NCI-H2227 treated with DMSO at 0.1 percent for 48 hours (cell line): ENCODE measurements around the gene TUBA3D.
"Not testable (repeated sequence)": the region's sequence is repeated elsewhere in the genome, so short reads cannot be mapped to it uniquely, and the experiment has no call there.

Experiments
- DNase-seq: peaks from one replicate; lab custom pipeline; 2025; lab: John Stamatoyannopoulos, UW

TUBA3D gene

DNA sequence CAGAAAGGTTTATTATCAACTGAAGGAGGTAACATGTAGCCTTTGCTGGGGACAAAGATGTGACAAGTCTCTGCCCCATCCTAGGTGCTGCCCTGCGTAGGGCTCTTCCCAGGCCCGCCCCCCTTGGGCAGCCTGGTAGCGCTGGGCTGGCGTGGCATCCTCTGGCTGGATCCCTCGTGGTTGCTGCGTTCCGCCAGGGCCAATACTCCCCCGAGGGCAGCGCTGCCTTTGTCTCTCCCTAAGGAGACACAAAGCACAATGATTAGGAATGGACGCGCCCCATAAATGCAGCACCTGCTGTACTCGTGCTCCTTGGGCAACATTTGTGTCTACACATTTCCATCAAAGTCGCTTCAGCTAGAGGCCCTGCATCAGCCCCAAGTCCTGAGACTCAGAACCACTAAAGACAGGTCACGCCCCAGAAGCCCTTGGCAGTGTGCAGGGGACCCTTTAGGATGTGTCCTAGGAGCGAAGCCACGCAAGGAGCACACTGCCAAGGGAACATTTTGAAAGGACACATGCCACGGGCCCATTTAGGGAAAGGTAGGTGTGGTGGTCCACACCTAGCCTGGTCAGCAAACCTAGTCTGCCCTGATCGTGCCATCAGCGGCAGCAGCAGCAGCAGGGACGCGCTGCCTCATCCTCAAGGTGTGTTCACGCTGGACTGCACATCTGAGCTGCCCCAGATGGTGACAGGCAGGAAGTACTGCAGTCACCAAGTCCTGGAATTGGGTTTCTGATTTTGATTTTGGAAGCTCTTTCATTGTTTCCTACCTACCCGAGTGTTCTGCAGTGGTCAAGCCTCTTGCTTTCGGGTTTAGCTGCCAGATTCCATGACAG, 8.3 kb downstream of the TUBA3D start:
- not testable (repeated sequence) for DNase-seq

DNA sequence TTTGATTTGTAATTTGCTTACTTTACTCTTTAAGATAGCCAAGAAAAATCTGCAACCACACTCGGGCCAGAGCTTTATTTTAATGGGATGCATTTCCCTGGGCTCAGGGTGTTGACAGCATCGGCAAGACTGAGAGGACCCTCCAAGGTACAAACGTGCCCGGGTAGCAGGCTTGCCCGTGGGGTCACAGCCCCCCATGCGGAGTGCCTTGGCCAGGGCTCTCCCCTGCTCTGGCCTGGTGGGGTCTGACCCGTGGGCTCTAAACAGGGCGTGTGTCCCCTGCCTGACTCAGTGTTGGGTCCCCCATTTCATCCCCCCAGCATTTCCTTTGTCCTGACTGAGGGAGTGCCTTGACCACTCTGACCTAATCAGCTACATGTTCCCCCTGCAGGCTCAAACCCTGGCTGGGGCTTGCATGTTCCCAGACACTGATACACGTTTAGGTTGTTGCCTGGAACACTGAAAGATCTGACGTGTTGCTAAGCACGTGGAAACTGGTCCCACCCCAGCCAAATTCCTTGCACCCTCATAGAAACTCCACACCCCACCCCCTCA, 9.1 kb downstream of the TUBA3D start:
- not testable (repeated sequence) for DNase-seq

DNA sequence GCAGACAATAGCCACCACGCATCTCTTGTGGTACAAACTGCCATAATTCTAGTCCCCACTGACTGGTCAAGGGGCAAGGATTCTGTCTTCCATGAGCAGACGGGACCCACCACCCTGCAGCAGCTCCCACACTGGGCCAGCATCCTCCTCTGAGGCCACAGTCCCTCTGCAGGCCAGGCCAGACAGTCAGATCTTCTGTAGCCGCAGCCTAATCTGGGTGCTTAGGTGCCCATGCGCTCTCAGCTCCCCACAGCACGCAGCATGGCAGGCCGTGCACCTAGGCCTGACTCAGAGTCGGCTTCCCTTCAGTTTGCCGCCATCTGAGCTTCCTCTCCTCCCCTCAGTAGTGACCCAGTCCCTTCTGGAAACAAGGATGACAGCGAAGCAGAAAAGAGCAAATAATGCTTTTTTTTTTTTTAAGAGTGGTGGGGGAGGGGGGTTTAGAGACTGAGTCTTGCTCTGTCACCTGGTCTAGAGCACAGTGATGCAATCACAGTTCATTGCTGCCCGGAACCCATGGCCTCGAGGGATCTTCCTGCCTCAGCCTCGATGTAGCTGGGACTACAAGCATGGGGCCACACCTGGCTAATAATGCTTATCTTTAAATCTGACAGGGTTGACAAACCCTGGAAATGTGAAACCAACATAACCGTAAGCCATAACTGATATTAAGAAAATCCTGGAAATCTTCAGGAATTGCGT, 10.4 kb downstream of the TUBA3D start:
- DNase-seq, result not testable (repeated sequence)

DNA sequence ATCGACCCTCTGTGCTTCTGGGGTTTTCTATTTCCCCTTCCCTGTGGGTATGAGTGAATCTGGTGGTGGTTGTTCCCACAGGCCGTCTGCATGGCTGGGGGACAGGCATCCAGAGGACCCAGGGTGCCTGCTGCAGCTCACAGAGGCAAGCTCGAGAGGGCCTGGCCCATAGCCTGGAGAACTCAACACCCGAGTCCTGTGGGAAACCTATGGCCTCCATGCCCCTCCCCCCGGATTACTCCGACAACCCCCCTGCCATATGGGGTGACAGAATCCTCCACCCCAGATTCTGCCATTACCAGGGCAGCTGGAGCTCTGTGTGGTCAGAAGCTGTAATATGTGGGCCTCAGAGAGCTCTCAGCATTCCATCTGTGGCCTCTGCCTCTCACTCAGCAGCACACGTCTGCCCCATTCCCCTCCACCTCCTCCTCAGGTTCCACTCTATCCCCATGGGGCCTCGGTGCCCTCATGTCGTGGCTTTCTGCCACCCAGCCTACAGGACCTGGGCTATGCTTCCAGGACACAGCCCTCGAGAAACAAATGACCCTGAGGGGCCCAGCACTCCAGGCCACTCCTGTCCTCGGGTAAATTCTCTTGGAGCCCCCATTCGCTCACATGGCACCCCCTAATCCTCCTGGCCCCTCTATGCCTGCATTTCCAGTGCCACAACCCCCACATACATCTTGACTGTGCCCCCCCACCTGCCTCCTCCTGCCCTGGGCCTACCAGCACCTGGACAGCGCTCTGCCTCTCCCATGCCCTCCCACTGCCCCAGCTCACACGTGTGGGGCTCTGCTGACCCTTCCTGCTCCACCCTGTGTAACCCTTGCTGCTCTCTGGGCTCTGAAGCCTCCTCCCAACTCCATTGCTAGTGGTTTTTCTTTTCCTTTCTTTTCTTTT, 12.6 kb downstream of the TUBA3D start:
- no peak for DNase-seq

DNA sequence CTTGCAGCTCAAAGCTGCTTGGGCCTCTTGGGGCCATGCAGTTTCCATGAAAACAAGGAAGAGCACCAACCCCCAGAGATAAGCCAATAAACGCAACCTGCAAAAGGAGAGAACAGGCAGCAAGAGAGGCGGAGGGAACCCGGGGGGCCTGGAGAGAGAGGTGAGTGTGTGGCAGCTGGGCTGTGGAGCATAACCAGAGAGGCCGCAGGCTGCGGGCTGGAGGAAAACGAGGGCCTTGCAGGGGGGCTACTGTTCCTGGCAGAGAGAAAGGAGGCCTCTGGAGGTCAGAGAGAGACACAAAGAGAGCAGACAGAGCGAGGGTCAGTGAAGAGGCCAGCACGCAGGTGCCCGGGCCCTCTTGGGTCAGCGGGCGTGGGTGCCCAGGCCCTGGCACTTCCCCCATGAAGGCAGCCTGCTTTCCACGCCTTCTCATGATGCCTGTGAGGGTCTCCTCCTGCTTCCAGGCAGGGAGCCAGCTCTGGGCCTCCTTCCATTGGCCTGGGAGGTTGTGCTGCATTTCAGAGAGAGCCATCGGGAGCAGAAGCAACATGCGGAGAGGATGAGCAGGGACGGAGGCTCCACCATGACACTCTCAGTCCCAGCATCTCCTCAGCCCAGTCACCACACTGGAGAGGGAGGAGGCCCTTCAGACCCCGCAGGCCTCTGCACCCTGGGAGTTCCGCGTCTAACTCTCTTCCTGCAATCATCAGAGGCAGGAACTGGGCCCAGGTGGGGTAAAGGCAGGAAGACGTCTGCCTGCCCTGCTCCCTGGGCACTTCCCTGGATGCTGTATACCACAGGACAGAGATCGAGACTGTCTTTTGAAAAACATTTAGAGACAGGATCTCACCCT, 14.9 kb downstream of the TUBA3D start:
- DNase-seq, result peak; percentile 38

DNA sequence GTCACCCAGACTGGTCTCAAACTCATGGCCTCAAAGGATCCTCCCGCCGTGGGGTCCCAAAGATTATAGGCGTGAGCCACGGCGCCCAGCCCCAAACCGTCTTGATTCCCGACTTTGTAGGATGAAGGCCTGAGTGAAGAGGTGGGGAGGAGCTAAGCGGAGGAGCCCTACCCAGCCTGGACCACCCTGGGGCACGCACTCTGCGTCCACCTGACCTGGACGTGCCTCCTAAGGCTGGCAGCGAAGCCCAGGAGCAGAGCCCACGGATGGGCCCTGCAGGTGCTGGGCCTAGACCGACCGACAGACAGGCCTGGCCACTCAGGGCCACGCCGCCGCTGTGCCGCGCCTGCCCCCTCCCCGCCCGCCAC, 15.5 kb downstream of the TUBA3D start:
- DNase-seq, result not testable (repeated sequence)

DNA sequence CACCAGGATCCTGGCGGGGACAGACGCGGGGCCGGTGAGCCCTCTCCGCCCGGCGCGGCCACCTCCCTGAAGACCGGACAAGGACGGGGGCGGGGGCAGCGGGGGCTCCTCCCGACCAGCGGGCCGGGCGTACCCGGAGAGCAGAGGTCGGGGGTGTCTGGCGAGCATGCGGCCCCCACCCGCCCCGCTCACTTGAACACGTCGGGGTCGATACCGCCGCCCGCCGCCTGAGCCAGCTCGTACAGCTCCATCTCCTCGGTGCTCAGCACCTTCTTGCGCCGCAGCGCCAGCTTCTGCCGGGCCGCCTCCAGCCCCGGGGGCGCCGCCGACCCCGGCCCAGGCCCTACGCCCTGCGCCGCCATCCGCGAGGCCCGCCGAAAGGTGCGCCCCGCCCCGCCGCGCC, 16.1 kb downstream of the TUBA3D start, which contains the start of gene MZT2A:
MZT2A (minus strand) TSS at position 383 of the 403 bp plus-strand sequence; CDS start at position 362, 21 bp downstream.
- DNase-seq, result not testable (repeated sequence)

DNA sequence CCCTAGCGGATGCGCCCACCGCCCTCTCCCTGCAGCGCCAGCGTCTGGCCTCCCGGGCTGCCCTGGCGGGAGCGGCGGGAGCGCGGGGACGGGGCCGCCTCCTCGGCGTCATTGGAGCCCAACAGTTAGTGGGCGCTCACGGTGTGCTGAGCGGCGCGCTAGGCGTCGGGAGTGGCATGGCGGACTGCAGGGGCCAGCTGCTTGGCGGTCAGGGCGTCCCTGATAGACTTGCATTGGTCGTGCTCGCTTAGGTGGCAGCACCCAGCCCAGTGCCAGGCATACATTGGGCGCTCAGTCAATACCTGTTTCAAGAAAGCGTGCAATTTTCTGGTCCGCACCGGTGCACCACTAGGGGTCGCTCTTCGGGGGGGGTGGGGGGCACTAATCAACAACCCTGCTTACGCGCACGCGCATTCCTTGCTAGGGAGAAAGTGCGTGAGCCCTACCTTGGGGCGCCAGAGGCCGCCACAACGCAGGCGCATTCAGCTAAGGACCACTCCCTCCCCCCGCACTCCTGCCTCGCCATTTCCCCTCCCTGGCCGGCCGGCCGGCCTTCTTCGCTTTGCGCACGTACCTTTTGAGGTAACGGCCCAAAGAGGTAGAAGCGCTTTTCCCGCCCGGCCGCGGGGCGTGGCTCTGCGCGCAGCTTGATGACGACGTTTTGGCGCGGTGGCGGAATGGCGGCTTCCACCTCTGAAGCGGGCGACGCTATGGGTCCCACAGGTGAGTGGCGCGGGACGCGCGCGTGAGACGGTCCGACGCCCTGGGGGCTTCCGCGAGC, 16.7 kb downstream of the TUBA3D start:
- DNase-seq, result peak; percentile 99

DNA sequence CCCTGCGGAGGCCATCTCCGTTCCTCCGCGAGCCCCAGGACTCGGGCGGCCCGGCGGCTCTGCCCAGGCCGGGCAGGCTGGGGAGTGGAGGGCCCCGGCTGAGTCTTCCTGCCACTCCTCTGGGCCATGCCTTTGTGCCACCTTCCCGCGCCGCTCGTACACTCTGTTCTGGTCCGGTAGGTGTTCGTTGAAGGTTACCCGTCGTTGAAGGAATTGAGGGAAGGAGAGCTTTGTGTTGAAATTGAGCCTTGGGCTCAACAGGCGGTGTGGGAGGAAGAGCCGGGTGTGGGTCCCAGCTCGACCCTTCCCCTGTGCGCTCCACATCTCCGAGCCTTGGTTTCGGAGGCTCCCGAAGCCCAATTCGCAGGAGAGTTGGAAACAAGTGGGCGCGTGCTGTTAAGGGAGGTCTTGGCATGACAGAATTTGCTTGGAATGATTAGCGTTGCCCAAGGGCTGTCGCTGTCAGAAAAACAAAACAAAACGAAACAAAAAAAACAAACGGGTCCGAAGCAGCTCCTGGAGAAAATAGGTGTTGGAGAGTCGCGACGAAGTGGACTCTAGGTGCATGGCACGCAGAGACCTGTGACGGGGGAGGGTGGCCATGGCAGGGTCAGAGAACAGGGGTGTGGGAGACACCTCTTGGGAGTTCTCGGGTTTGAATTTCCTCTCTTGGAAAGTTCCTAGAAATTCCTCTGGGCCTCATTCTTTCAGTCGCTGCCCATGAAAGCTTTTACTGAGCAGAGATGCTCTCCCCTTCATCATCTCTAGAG, 17.5 kb downstream of the TUBA3D start:
- DNase-seq, result peak; percentile 60

DNA sequence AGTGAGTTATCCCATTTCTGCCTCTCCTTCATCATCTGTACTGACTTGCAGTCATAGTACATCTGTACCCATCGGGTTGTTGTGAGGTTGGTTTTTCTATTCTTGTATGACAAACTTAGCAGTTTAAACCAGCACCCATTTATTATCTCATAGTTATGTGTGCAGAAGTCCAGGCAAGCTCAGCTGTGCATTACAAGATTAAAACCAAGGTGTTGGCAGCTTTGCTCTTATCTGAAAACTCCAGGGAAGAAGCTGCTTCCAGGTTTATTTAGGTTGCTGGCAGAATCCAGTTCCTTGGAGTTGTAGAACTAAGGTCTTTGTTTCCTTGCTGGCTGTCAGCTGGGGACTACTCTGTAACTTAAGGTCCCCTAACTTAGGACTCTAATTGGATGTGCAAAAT, 19.6 kb downstream of the TUBA3D start:
- not testable (repeated sequence) for DNase-seq

DNA sequence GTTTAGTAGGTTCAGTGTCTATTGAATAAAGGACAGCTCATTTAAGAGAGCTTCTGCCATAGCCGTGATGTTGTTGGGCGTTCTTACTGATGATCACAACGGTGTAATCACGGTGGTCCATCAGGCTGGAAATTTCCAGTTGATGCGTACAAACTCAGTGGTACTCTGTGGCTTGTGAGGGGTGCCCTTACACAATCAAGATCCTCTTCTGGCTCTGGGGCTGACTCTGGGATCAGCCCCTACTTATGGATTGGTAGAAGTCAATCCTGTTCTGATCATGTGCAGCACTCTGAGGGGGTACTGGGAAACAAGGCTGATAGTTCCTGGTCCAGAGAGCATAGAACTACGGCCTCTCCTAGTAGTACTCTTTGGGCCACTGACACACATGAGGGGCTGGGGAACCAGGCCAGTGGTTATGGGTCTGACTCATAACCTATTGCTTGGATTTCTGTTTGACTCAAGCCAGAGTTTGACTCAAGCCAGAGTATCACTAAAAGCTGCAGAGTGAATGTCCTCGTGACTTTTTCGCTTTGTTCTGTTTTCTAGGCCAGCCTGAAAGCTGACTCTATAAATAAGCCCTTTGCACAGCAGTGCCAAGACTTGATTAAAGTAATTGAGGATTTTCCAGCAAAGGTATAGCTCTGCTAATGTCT, 22.5 kb downstream of the TUBA3D start:
- DNase-seq, result not testable (repeated sequence)

DNA sequence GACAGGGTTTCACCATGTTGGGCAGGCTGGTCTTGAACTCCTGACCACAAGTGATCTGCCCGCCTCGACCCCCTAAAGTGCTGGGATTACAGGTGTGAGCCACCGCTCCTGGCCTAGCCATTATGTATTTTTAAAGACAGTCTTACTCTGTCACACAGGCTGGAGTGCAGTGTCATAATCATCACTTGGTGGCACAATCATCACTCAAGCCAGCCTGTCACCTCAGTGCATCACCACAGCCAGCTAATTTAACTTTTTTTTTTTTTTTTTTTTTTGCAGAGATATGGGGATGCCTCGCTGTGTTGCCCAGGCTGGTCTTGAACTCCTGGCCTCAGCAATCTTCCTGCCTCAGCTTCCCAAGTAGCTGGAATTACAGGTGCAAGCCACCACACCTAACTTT, 27.7 kb downstream of the TUBA3D start:
- not testable (repeated sequence) for DNase-seq

DNA sequence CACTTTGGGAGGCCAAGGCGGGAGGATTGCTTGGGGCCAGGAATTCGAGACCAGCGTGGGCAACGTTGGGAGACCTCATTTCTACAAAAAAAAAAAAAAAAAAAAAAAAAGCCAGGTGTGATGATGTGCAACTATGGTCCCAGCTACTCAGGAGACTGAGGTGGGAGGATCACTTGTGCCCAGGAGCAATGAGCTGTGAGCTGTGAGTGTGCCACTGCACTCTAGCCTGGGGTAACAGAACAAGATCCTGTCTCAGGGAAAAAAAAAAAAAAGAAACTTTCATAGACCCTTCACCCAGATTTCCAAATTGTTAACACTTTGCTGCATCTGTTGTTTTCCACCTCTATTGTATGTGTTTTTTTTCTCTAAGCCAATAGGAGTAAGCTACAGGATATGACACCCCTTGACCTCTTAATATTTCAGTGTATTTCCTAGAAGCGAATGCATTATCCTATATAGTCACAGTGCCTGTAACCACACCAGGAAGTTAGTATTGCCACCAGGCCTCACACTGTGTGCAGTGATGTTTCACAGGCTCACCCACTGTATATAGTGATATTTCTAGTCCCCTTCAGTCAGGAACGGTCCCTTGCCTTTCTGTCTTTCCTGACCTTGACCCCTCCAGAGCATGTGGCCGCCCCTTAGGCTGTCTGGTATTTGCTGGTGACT, 28.3 kb downstream of the TUBA3D start:
- not testable (repeated sequence) for DNase-seq

DNA sequence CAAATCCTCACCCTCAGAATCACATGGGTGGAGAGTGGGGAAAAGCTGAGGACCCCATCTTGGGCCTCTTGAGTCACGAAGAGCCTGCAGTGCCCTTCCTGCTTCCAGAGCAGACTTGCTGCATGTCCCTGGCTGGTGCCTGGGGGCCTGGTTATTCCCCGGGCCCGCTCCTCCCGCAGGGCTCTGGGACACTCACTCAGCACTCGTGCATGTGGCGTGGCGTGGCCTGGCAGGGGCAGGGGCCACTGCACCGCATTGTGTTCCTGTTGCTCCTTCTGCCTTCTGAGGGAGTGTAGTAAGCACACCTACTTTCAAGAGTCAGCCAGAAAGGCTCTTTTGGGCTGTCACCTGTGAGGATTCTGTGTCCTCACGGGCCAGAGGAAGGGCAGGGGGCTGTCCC, 33.7 kb downstream of the TUBA3D start:
- no peak for DNase-seq

DNA sequence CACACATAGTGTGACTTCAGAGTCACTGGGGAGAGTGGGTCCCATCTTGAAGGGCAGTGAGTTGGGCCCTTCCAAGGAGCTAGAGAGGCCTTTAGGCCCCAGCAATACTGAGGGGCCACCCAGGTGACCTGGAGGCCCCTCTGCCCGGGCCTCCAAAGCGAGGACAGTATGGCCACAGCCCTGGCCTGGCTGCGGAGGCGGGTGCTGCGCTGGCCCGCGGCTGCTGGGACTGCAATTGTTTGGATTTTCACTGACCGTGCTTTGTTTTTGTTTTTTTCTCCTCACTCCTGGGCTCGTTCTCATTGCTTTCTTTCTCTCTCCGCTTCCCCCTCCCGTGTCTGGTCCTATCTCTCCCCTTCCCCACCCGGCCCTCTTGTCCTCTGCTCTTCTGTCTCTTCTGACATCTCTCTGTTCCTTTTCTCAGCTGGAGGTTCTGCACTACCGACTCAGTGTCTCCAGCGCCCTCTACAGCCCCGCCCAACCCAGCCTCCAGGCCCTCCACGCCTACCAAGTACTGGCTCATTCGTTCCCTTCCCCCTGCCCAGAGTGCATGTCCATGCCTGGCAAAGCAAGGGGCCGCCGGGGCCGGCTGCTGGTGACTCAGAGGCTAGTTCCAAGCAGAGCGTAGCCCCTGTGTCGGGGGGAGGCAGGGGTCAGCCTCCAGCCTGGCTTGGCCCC, 35.5 kb downstream of the TUBA3D start:
- DNase-seq, result not testable (repeated sequence)

DNA sequence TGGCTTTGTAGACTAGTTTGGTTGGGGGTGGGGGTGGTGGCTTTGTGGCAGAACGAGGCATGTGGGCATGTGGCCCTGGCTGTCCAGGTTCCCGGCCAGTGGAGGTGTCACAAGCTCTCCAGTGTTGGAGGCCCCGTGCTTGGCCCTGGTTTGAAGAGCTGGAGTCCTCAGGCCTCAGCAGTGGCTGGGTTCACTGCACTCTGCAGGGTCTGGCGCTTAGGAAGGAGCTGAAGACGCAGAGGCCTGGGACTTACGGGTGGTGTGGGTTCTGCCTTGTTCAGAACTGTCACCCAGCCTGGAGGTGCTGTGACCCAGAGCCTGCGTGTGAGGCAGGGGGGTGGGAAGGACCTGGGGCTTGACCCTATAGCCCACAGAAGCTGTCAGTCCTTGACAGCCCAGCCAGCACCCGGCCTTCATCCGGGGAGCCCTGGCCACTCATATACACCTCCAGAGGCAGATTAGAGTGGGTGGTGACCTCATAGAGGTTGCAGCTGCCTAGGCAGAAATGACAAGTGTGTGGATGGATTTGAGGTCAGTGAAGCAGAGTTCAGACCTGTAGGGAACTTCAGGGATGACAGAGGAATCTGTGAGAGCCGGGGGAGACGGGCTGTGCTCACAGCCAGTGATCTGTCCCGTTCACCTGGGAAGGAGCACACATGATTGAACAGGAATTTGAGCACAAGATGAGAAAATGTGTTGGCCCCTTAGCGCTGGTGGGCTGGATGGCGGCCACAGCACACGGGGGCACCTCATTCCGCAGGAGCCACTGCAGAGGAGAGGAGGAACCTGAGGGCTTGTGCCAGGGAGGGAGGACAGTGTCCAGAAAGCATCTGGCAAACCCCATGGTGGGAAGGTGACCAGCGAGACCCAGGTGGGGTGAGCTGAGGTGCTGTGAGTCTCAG, 36.3 kb downstream of the TUBA3D start:
- not testable (repeated sequence) for DNase-seq
